Measurements from ENCODE around the gene CTAG1B.
"Not testable (repeated sequence)": the region's sequence is repeated elsewhere in the genome, so short reads cannot be mapped to it uniquely, and the experiment has no call there.

CTAG1B gene

DNA sequence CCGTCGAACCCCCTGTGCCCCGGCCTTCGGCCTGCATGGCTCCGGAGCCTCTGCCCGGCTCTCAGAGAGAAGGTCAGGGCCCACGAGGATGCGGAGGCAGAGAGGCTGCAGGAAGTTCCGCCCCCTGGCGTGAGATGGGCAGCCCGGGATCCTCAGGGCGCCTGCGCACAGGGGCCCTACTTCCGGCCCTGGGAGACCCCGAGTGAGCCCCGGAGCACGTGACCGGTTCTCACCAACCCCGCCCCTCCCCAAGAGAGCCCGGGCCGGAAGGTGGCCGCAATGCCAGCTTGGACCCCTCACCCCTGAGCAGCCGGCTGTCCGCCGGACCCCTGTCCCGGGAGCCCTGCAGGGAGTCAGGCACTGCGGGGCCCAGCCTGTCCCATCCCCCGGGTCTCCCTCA, at the start of gene CTAG1B:
Gene CTAG1B (minus strand): TSS at position 101 of the 400 bp plus-strand sequence. CDS start 64 bp downstream, at position 37.
- DNase-seq = not testable (repeated sequence)

DNA sequence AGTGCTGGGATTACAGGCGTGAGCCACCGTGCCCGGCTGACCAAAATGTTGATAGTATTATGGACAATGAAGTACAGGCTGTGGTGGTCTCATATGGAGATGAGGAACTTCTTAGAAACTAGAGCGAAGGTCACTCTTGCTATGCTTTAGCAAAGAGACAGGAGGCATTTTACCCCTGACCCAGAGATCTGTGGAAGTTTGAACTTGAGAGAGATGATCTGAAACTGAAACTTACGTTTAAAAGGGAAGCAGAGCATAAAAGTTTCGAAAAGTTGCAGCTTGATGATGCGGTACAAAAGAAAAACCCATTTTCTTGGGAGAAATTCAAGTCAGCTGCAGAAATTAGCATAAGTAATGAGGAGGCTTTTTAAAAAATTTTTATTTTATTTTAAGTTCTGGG, 42.8 kb upstream of the CTAG1B start:
- no peak for DNase-seq

- no peak for DNase-seq
Measured at GRCh38 chrX:154661170-154661569, 42.1 kb upstream of the CTAG1B start.

GRCh38 chrX:154660541-154660940, 41.5 kb upstream of the CTAG1B start:
- DNase-seq = no peak

DNA sequence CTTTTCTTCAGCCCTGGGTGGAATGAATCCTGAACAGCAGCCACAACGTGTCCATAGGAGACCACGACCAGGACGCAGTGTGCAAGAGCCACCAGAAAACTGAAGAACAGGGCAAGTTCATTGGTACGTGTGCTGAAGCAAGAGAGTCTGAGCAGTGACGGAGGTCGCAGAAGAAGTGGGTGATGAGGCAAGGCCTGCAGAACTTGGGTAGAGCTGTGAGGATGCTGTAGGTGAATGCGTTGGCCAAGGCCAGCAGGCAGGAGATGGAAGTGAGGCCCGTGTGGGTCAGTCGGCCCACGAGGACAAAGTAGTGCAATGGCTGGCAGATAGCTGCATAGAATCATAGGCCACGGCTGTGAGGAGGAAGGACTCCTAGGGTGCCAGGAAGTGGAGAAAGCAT, 39.9 kb upstream of the CTAG1B start:
- no peak for DNase-seq

- no peak for DNase-seq
Measured at GRCh38 chrX:154658187-154658586, 39.1 kb upstream of the CTAG1B start.

GRCh38 chrX:154657226-154657805, 38.2 kb upstream of the CTAG1B start:
- DNase-seq = no peak

DNA sequence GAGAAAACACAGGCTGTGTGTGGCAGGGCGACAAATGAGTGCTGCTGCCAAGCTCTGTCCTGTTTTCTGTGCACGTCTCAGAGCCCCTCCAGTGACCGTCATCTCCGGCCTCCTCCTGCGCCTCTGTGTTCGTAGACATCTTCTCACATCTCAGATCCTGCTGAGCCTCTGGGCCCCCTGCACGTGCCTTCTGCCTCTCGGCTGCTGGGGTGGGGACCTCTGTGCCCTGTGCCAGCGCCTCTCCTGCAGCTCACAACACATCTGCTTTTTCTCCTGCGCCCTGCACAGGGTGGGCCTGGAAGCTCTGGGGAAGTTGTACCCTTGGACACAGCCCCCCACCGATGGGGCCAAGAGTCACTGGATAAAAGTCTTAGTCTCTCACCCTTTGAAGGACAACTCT, 36.7 kb upstream of the CTAG1B start:
- no peak for DNase-seq

DNA sequence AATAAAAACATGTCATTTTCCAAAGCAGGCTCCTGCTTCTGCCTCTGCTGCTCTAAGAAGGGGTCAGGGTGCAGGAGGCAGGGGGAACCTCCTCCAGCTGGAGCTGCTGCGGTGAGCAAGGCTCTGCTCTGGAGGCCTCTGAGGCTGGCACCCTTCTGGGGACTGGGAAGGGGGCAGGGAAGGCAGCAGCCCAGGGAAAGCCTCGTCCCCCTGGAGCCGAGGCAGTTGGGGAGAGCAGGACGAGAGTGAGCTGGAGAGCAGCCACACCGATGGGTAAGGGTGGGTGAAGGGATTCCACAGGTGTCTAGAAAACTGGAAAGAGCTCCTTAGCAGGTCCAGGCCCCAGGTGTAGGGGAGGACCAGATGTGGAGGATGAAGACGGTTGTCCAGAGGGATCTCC, 36.3 kb upstream of the CTAG1B start:
- DNase-seq = no peak

- DNase-seq = no peak
Measured at GRCh38 chrX:154654925-154655324, 35.8 kb upstream of the CTAG1B start.

GRCh38 chrX:154654372-154654771, 35.3 kb upstream of the CTAG1B start:
- no peak for DNase-seq

GRCh38 chrX:154653413-154653812, 34.3 kb upstream of the CTAG1B start, which contains the start of gene CTAG2:
TSS of gene CTAG2 (minus strand) at chrX:154653579. CDS start at chrX:154653515, 64 bp downstream.
- DNase-seq = not testable (repeated sequence)

DNA sequence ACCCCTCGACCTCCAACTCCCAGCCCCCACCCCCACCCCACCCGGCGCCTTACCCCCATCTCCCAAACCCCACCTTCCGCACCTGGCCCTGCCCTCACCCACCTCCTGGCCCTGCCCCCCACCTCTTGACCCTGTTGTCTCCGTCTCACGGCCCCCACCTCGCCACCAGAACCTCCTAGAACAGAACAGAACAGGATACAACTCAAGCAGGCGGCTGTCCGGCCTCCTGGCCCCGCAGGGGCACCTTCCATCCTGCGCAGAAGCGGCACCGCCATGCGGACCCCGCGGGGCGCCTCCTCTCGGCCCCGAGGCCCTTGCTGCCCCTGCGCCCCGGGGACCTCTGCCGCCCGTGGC, 33.9 kb upstream of the CTAG1B start:
- DNase-seq = no peak

DNA sequence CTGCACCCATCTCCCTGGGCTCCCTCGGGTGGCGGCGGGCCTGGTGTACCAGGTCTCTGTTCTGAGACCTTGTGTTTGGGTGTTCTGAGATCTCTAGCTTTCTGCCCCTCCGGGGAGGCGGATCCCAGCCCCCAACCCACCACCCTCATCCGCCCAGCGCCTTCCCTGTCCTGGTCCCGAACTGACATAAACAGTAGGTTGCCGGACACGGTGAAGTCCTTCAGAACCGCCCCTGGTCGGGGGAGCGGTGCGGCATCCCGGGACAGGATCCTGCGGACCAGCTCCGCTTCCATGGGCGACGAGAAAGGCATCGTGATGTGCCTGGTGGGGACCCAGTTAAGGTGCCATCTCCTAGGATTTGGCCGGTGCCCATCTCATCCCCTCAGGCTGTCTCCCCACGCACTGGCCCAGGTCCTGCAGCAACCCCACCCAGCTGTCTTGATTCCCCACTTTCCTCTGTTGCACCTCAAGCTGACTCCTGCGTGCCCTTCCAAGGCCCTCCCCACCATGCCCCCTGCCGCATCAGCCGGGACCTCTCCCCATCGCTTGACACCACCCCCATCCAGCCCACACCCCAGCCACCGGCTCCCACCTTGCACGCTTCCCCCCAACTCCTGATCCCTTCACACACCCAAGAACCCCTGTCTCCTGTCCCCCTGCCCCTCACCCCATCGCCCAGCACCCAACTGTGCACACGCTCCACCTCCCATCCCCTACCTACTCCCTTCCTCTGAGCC, 33.4 kb upstream of the CTAG1B start:
- DNase-seq = no peak

- no peak for DNase-seq
Measured at GRCh38 chrX:154650221-154650510, 31.1 kb upstream of the CTAG1B start.

GRCh38 chrX:154649503-154650220, 30.6 kb upstream of the CTAG1B start:
- DNase-seq = no peak

- DNase-seq = no peak
Measured at GRCh38 chrX:154648931-154649330, 29.8 kb upstream of the CTAG1B start.

- DNase-seq = not testable (repeated sequence)
Measured at GRCh38 chrX:154645745-154646378, 26.8 kb upstream of the CTAG1B start.

DNA sequence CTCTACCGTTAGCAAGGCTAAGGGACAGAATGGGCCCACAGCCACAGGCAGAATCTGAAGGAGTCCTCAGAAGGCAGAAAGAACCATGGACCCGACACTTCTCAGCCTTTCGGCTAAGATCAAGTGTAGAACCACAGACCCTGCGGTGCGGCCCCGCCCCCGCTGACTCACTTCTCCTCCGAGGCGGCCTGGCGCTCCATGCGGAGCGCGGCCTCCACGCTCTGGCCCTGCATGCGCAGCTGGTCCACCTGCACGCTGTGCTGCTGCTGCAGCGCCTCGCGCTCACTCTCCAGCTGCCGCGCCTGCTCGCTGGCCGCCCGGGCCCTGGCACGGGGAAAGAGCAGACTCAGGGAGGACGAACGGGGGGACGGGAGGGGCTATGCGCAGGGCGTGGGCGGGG, 24.6 kb upstream of the CTAG1B start:
- DNase-seq = not testable (repeated sequence)

DNA sequence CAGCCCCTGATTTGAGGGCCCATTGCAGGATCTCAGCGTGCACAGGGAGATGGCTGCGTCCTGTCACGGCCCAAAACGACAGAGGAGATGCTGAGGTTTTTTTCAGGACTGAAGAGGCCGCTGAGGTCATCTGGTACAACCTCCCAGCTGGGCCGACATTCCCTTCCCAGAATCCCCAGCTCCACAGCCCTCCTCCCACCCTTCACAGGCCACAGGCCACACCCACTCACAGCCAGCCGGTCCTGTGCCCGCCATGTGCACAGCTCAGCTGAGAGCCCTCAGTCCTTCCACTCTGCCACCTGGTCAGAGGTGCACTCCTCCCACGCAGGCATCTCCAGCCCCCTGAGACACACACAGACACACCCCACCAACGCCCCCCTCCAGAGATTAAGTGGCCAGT, 22.7 kb upstream of the CTAG1B start:
- DNase-seq = not testable (repeated sequence)

DNA sequence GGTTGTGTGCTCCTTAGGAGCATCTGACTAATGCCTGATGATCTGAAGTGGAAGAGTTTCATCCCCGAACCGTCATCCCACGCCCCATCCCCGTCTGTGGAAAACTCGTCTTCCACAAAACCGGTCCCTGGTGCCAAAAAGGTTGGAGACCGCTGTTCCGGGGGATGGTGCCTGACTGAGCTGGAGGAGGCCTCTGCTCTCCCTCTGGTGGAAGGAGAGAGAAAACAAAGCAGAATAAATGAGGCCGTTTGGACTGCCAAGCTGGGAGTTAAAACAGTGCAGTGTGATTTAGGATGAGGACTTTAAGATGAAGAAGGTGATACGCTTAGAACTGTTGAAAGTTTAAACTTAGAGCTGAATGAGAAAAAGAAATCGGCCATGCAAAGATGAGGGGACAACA, 14.6 kb upstream of the CTAG1B start:
- DNase-seq = not testable (repeated sequence)

DNA sequence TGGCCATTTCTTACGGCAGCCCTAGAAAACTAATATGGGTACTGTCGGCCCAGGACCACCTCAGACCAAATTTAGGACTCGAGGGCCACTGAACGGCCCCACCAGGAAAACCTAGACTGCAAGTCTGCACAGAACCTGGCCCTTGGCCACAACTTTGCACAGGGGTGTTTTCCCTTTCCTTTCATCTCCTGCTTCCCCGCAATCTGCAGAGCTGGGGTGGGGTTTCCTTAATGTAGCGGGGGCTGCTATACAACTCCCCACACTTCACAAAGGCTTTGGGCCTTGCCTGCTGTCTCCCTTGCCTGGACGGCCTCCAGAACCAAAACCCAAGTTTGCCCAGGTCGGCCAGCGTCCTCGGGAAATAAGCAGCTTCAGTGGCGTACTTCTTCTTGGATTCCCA, 11.9 kb upstream of the CTAG1B start:
- not testable (repeated sequence) for DNase-seq

DNA sequence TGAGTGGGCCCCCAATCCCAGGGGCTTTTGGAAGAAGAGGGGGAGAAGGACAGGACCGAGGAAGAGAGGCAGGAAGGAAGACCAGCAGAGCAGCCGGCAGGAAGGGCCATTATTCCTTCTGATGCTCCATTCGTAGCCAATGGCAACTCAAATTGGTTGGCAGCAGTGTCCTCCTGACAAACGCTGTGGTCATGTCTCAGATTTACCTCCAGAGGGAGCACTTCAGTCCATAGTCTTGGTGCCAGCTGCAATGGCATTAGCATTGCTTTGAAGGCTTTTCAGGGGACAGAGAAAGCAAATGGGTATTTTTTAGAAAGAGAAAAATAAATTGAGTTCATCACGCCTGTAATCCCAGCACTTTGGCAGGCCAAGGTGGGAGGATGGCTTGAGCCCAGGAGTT, 9.9 kb upstream of the CTAG1B start:
- not testable (repeated sequence) for DNase-seq
